Hippocampal formation (tissue), 2 donors: ENCODE measurements around the gene OR52E6.

ENCODE experiments used
- DNase-seq, 2 donors: peaks; one replicate each; lab custom pipeline; 2025; lab: John Stamatoyannopoulos, UW

Gene OR52E6

GRCh38 chr11:5796541-5796940 lies 45.2 kb downstream of the OR52E6 start:
- DNase-seq, result no peak

DNA sequence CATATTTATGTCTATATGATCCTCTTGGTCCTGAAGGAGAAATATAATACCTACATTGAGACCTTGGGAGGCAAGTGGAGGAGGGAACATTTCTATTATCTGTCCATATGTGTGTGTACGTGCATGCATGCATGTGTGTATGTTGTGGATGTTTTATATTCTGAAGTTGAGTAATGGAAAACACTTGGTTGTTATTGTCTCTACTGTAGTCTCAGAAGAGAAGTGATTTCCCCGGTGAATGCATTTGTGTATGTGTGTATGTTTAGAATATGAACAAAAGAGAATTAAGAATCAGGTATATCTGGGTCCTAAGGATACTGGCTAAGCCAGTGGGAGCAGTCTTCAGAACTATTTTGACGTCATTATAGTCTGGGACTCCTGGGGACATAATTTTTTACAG lies 50.5 kb downstream of the OR52E6 start, which contains the start of gene OR52N1:
OR52N1 (minus strand) TSS at position 101 of the 400 bp plus-strand sequence. CDS start 2,449 bp downstream, outside the sequence.
- DNase-seq, result no peak
